ENCODE results near the gene TTC21A. TPM values are rescaled to one million over a fixed set of nuclear protein-coding genes. Genes with fewer than 3 reads are reported as not detected.

TTC21A gene
- total and polyA plus RNA-seq, 2 experiments from 2014 or later: 1.8 to 2.0 TPM

DNA sequence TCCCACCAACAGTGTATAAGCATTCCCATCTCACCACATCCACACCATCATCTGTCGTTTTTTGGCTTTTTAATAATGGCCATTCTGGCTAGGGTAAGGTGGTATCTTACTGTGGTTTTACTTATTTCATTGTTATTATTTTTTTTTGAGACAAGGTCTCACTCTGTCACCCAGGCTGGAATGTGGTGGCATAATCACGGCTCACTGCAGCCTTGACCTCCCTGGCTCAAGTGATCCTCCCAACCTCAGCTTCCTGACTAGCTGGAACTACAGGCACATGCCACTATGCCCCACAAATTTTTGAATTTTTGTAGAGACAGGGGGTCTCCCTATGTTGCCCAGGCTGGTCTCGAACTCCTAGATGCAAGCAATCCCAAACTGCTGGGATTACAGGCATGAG is 56.9 kb downstream of the TTC21A start:
- H3K4me3 Mint-ChIP-seq: no peak overlapping the region
- ATAC-seq (no peak), DNase-seq (ENCODE audit: low spot score) (no peak)
- no peak overlapping the region for H3K27ac Mint-ChIP-seq
- H3K4me3 ChIP-seq: no peak overlapping the region
- H3K36me3 Mint-ChIP-seq (ENCODE audit: low read depth): no peaks in the 10 kb centered on the region; the same call in 2 of the 3 replicates
- no peaks in the 10 kb centered on the region for H3F3A ChIP-seq (replicated peaks; ENCODE audit: low read depth)
- TF ChIP-seq EZH2 (IDR thresholded peaks at IDR 0.05; ENCODE audit: low read depth, unreplicated experiment) (no peak), CTCF (conservative IDR thresholded peaks at IDR 0.05; ENCODE audit: low read depth in 2 of 2) (no peak), ZNF331 (CRISPR knock-in tag; IDR thresholded peaks at IDR 0.05; ENCODE audit: low read depth) (no peak), CREB1 (CRISPR knock-in tag; IDR thresholded peaks at IDR 0.05; ENCODE audit: low read depth) (no peak), POLR2AphosphoS5 (IDR thresholded peaks at IDR 0.05; ENCODE audit: low read depth) (no peak), NANOG (IDR thresholded peaks at IDR 0.05; ENCODE audit: borderline replicate concordance) (no peak), ZNF114 (CRISPR knock-in tag; IDR thresholded peaks at IDR 0.05) (no peak), STAT1 (IDR thresholded peaks at IDR 0.05; ENCODE audit: unreplicated experiment) (no peak), EZH2phosphoT487 (IDR thresholded peaks at IDR 0.05; ENCODE audit: unreplicated experiment) (no peak), JUNB (IDR thresholded peaks at IDR 0.05; ENCODE audit: unreplicated experiment) (no peak)
- TF ChIP-seq, protein P1, sequence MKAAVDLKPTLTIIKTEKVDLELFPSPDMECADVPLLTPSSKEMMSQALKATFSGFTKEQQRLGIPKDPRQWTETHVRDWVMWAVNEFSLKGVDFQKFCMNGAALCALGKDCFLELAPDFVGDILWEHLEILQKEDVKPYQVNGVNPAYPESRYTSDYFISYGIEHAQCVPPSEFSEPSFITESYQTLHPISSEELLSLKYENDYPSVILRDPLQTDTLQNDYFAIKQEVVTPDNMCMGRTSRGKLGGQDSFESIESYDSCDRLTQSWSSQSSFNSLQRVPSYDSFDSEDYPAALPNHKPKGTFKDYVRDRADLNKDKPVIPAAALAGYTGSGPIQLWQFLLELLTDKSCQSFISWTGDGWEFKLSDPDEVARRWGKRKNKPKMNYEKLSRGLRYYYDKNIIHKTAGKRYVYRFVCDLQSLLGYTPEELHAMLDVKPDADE (IDR thresholded peaks at IDR 0.05): no peak
- TF ChIP-seq, protein P2, sequence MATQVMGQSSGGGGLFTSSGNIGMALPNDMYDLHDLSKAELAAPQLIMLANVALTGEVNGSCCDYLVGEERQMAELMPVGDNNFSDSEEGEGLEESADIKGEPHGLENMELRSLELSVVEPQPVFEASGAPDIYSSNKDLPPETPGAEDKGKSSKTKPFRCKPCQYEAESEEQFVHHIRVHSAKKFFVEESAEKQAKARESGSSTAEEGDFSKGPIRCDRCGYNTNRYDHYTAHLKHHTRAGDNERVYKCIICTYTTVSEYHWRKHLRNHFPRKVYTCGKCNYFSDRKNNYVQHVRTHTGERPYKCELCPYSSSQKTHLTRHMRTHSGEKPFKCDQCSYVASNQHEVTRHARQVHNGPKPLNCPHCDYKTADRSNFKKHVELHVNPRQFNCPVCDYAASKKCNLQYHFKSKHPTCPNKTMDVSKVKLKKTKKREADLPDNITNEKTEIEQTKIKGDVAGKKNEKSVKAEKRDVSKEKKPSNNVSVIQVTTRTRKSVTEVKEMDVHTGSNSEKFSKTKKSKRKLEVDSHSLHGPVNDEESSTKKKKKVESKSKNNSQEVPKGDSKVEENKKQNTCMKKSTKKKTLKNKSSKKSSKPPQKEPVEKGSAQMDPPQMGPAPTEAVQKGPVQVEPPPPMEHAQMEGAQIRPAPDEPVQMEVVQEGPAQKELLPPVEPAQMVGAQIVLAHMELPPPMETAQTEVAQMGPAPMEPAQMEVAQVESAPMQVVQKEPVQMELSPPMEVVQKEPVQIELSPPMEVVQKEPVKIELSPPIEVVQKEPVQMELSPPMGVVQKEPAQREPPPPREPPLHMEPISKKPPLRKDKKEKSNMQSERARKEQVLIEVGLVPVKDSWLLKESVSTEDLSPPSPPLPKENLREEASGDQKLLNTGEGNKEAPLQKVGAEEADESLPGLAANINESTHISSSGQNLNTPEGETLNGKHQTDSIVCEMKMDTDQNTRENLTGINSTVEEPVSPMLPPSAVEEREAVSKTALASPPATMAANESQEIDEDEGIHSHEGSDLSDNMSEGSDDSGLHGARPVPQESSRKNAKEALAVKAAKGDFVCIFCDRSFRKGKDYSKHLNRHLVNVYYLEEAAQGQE (IDR thresholded peaks at IDR 0.05; ENCODE audit: unreplicated experiment): no peak
- TF ChIP-seq, protein P3, sequence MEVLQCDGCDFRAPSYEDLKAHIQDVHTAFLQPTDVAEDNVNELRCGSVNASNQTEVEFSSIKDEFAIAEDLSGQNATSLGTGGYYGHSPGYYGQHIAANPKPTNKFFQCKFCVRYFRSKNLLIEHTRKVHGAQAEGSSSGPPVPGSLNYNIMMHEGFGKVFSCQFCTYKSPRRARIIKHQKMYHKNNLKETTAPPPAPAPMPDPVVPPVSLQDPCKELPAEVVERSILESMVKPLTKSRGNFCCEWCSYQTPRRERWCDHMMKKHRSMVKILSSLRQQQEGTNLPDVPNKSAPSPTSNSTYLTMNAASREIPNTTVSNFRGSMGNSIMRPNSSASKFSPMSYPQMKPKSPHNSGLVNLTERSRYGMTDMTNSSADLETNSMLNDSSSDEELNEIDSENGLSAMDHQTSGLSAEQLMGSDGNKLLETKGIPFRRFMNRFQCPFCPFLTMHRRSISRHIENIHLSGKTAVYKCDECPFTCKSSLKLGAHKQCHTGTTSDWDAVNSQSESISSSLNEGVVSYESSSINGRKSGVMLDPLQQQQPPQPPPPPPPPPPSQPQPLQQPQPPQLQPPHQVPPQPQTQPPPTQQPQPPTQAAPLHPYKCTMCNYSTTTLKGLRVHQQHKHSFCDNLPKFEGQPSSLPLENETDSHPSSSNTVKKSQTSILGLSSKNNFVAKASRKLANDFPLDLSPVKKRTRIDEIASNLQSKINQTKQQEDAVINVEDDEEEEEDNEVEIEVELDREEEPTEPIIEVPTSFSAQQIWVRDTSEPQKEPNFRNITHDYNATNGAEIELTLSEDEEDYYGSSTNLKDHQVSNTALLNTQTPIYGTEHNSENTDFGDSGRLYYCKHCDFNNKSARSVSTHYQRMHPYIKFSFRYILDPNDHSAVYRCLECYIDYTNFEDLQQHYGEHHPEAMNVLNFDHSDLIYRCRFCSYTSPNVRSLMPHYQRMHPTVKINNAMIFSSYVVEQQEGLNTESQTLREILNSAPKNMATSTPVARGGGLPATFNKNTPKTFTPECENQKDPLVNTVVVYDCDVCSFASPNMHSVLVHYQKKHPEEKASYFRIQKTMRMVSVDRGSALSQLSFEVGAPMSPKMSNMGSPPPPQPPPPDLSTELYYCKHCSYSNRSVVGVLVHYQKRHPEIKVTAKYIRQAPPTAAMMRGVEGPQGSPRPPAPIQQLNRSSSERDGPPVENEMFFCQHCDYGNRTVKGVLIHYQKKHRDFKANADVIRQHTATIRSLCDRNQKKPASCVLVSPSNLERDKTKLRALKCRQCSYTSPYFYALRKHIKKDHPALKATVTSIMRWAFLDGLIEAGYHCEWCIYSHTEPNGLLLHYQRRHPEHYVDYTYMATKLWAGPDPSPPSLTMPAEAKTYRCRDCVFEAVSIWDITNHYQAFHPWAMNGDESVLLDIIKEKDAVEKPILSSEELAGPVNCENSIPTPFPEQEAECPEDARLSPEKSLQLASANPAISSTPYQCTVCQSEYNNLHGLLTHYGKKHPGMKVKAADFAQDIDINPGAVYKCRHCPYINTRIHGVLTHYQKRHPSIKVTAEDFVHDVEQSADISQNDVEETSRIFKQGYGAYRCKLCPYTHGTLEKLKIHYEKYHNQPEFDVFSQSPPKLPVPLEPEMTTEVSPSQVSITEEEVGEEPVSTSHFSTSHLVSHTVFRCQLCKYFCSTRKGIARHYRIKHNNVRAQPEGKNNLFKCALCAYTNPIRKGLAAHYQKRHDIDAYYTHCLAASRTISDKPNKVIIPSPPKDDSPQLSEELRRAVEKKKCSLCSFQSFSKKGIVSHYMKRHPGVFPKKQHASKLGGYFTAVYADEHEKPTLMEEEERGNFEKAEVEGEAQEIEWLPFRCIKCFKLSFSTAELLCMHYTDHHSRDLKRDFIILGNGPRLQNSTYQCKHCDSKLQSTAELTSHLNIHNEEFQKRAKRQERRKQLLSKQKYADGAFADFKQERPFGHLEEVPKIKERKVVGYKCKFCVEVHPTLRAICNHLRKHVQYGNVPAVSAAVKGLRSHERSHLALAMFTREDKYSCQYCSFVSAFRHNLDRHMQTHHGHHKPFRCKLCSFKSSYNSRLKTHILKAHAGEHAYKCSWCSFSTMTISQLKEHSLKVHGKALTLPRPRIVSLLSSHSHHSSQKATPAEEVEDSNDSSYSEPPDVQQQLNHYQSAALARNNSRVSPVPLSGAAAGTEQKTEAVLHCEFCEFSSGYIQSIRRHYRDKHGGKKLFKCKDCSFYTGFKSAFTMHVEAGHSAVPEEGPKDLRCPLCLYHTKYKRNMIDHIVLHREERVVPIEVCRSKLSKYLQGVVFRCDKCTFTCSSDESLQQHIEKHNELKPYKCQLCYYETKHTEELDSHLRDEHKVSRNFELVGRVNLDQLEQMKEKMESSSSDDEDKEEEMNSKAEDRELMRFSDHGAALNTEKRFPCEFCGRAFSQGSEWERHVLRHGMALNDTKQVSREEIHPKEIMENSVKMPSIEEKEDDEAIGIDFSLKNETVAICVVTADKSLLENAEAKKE (CRISPR knock-in tag; IDR thresholded peaks at IDR 0.05): no peak
- peaks cover 4% of the 10 kb centered on the region for H3K27me3 Mint-ChIP-seq (ENCODE audit: insufficient read depth, low read depth, poor library complexity)
- H3K4me2 ChIP-seq: no peak overlapping the region
- no peak overlapping the region for H3K27ac ChIP-seq (ENCODE audit: low read depth)
- H2AFZ ChIP-seq: no peak overlapping the region
- peaks cover 6% of the 10 kb centered on the region for H3K4me1 ChIP-seq (ENCODE audit: insufficient read depth)
- H4K20me1 ChIP-seq (replicated peaks; ENCODE audit: insufficient read depth): no peaks in the 10 kb centered on the region
- H3K9me3 Mint-ChIP-seq: no peaks in the 10 kb centered on the region; the same call in 1 of the 3 replicates
- H3K27me3 ChIP-seq (ENCODE audit: insufficient read depth): no peaks in the 10 kb centered on the region
- H3K4me1 Mint-ChIP-seq: peaks cover 14% of the 10 kb centered on the region
- H3K9me2 ChIP-seq (ENCODE audit: insufficient read depth): no peaks in the 10 kb centered on the region
- no peaks in the 10 kb centered on the region for H3K36me3 ChIP-seq (ENCODE audit: insufficient read depth)
- H3K79me2 ChIP-seq (replicated peaks; ENCODE audit: insufficient read depth): no peaks in the 10 kb centered on the region

All from GM23338 (cell line).